Measurements from ENCODE around the gene CCDC171. TPM values are rescaled to one million over a fixed set of nuclear protein-coding genes. Genes with fewer than 3 reads are reported as not detected.

Gene CCDC171
- total RNA-seq, 3 donors from 2014 or later, result 3.6 to 4.5 (median 3.6) TPM

GRCh38 chr9:15711931-15712330, 159.1 kb downstream of the CCDC171 start:
- intact Hi-C loops (cut with DNase I, micrococcal nuclease), result no loop called here
- Histone ChIP-seq H3K4me1 (ENCODE audit: low read depth) (no peaks in the 10 kb centered on the region), H3K4me3 (no peak overlapping the region), H3K9me3 (no peaks in the 10 kb centered on the region), H3K36me3 (ENCODE audit: low read depth) (no peaks in the 10 kb centered on the region)
- ATAC-seq (no peak), DNase-seq (no peak)
- no peak for TF ChIP-seq CTCF (IDR thresholded peaks at IDR 0.05)

- H3K4me1 ChIP-seq (ENCODE audit: low read depth), result no peaks in the 10 kb centered on the region
- H3K36me3 ChIP-seq (ENCODE audit: low read depth), result no peaks in the 10 kb centered on the region
- no peaks in the 10 kb centered on the region for H3K9me3 ChIP-seq
- no peak for ATAC-seq
- TF ChIP-seq CTCF (IDR thresholded peaks at IDR 0.05), result no peak
- intact Hi-C loops (cut with DNase I, micrococcal nuclease), result no loop called here
- DNase-seq, result no peak
- no peak overlapping the region for H3K4me3 ChIP-seq
Measured at GRCh38 chr9:15714746-15715145, 161.9 kb downstream of the CCDC171 start.

GRCh38 chr9:15717290-15717967, 164.6 kb downstream of the CCDC171 start:
- Histone ChIP-seq H3K4me3 (no peak overlapping the region), H3K4me1 (ENCODE audit: low read depth) (no peaks in the 10 kb centered on the region), H3K9me3 (no peaks in the 10 kb centered on the region), H3K36me3 (ENCODE audit: low read depth) (no peaks in the 10 kb centered on the region)
- DNase-seq (no peak), ATAC-seq (no peak)
- intact Hi-C loops (cut with DNase I, micrococcal nuclease), result no loop called here
- TF ChIP-seq CTCF (IDR thresholded peaks at IDR 0.05), result no peak

GRCh38 chr9:15718423-15718822, 165.6 kb downstream of the CCDC171 start:
- Histone ChIP-seq H3K36me3 (ENCODE audit: low read depth) (no peaks in the 10 kb centered on the region), H3K4me1 (ENCODE audit: low read depth) (no peaks in the 10 kb centered on the region), H3K9me3 (no peaks in the 10 kb centered on the region), H3K4me3 (no peak overlapping the region)
- TF ChIP-seq CTCF (IDR thresholded peaks at IDR 0.05), result no peak
- no peak for ATAC-seq
- DNase-seq, result no peak
- intact Hi-C loops (cut with DNase I, micrococcal nuclease), result no loop called here

- ATAC-seq (no peak), DNase-seq (no peak)
- Histone ChIP-seq H3K9me3 (no peaks in the 10 kb centered on the region), H3K4me1 (ENCODE audit: low read depth) (no peaks in the 10 kb centered on the region), H3K36me3 (ENCODE audit: low read depth) (no peaks in the 10 kb centered on the region), H3K4me3 (no peak overlapping the region)
- intact Hi-C loops (cut with DNase I, micrococcal nuclease), result no loop called here
- no peak for TF ChIP-seq CTCF (IDR thresholded peaks at IDR 0.05)
Measured at GRCh38 chr9:15720861-15721260, 168.0 kb downstream of the CCDC171 start.

- intact Hi-C loops (cut with DNase I, micrococcal nuclease), result no loop called here
- ATAC-seq, result no peak
- H3K4me3 ChIP-seq, result no peak overlapping the region
- no peak for DNase-seq
- H3K4me1 ChIP-seq (ENCODE audit: low read depth), result no peaks in the 10 kb centered on the region
- H3K36me3 ChIP-seq (ENCODE audit: low read depth), result no peaks in the 10 kb centered on the region
- H3K9me3 ChIP-seq, result no peaks in the 10 kb centered on the region
- no peak for TF ChIP-seq CTCF (IDR thresholded peaks at IDR 0.05)
Measured at GRCh38 chr9:15722888-15723287, 170.0 kb downstream of the CCDC171 start.
